B cell (primary cell): Measurements from ENCODE around the gene MALL. TPM values are rescaled to one million over a fixed set of nuclear protein-coding genes. Genes with fewer than 3 reads are reported as not detected.
"Not testable (repeated sequence)": the region's sequence is repeated elsewhere in the genome, so short reads cannot be mapped to it uniquely, and the experiment has no call there.

ENCODE experiments used
- ATAC-seq: fragments of 200-7000 bp; cut with Tn5 transposase; one replicate; pipeline ENCODE4 v1.10.0; 2021; ENCODE audit warnings: low read depth, mild to moderate bottlenecking, moderate number of reproducible peaks, moderate library complexity
- CTCF ChIA-PET: fragments of 350-600 bp; sonication (Branson Sonifier 250); formaldehyde crosslinking; loops from one replicate; lab custom pipeline; 2021; ENCODE audit warnings: antibody characterized with exemption, inconsistent platforms; lab: Charles Lee
- POLR2A ChIA-PET: fragments of 350-600 bp; sonication (Branson Sonifier 250); formaldehyde crosslinking; loops from one replicate; lab custom pipeline; 2021; ENCODE audit warnings: antibody characterized with exemption; lab: Charles Lee
- DNase-seq: peaks from one replicate; pipeline ENCODE4 v3.0.0; 2013
- H2AFZ ChIP-seq: 2 replicates; pipeline ENCODE4 v1.6.1; 2012; ENCODE audit warnings: mild to moderate bottlenecking, low read depth, low read length; ENCODE audit not compliant: insufficient read depth, poor library complexity, severe bottlenecking
- H3K27ac ChIP-seq, 2 donors: 1 replicate in 1 of 2; 2 replicates in 1 of 2; pipeline ENCODE4 v1.5.1; 2012 to 2013; ENCODE audit warnings: low read length in 2 of 2, mild to moderate bottlenecking in 2 of 2, moderate library complexity in 1 of 2
- H3K27me3 ChIP-seq, 4 experiments: fragments of 200-600 bp in 1 of 4; sonication (generic) in 1 of 4; replicated peaks in 1 of 4; 1 replicate in 2 of 4; 2 replicates in 2 of 4; pipeline versions ENCODE4 v1.6.1 to v1.7.0; 2013 to 2016; ENCODE audit warnings: low read length in 3 of 4, mild to moderate bottlenecking in 2 of 4, mixed read lengths in 1 of 4, moderate library complexity in 1 of 4; ENCODE audit not compliant: insufficient read depth in 4 of 4, control insufficient read depth in 3 of 4; ENCODE audit errors: control extremely low read depth in 1 of 4
- H3K36me3 ChIP-seq, 2 experiments: replicated peaks in 1 of 2; 1 replicate in 1 of 2; 2 replicates in 1 of 2; pipeline versions ENCODE4 v1.6.1 to v1.7.1; 2013; ENCODE audit warnings: low read length in 1 of 2; ENCODE audit not compliant: insufficient read depth in 2 of 2, control insufficient read depth in 1 of 2; ENCODE audit errors: control extremely low read depth in 1 of 2, extremely low read depth in 1 of 2
- H3K4me1 ChIP-seq, 2 donors: fragments of 200-600 bp in 1 of 2; sonication (generic) in 1 of 2; 1 replicate in 1 of 2; 2 replicates in 1 of 2; pipeline versions ENCODE4 v1.5.1 to v1.6.1; 2013 to 2017; ENCODE audit warnings: low read length in 2 of 2; ENCODE audit not compliant: control insufficient read depth in 2 of 2, insufficient read depth in 2 of 2
- H3K4me2 ChIP-seq: replicated peaks from 2 replicates; pipeline ENCODE3; 2012; ENCODE audit warnings: mild to moderate bottlenecking, low read depth, low read length; ENCODE audit not compliant: poor library complexity, severe bottlenecking
- H3K4me3 ChIP-seq, 5 experiments: fragments of 200-600 bp in 1 of 5; sonication (generic) in 1 of 5; 1 replicate in 3 of 5; 2 replicates in 2 of 5; pipeline versions ENCODE4 v1.5.1 to v1.7.0; 2011 to 2016; ENCODE audit warnings: low read length in 4 of 5, mild to moderate bottlenecking in 4 of 5, low read depth in 2 of 5, control low read depth in 1 of 5, moderate library complexity in 1 of 5; ENCODE audit not compliant: insufficient read depth in 1 of 5; ENCODE audit errors: control extremely low read depth in 1 of 5, extremely low read depth in 1 of 5
- H3K79me2 ChIP-seq: fragments of 200-600 bp; sonication (generic); one replicate; pipeline ENCODE4 v1.6.0; 2016; ENCODE audit warnings: low read length; ENCODE audit not compliant: control insufficient read depth, insufficient read depth
- H3K9ac ChIP-seq: fragments of 200-600 bp; sonication (generic); 2 replicates; pipeline ENCODE4 v1.6.1; 2017; ENCODE audit warnings: mild to moderate bottlenecking, low read length, moderate library complexity
- H3K9me3 ChIP-seq, 3 donors: one replicate each; pipeline versions ENCODE4 v1.6.1 to v1.7.1; 2013; ENCODE audit warnings: low read length in 2 of 3; ENCODE audit not compliant: control insufficient read depth in 2 of 3, insufficient read depth in 1 of 3; ENCODE audit errors: control extremely low read depth in 1 of 3
- H4K20me1 ChIP-seq: 2 replicates; pipeline ENCODE4 v1.6.0; 2012; ENCODE audit warnings: mild to moderate bottlenecking, low read length; ENCODE audit not compliant: insufficient read depth, control insufficient read depth, poor library complexity, severe bottlenecking
- H3K27ac Mint-ChIP-seq: one replicate; pipeline ENCODE4 v1.8.0; 2021; ENCODE audit warnings: mixed read lengths
- H3K27me3 Mint-ChIP-seq: one replicate; pipeline ENCODE4 v1.8.0; 2021; ENCODE audit warnings: mixed read lengths
- H3K4me1 Mint-ChIP-seq: one replicate; pipeline ENCODE4 v1.8.0; 2021; ENCODE audit warnings: mixed read lengths
- H3K4me3 Mint-ChIP-seq: one replicate; pipeline ENCODE4 v1.8.0; 2021; ENCODE audit warnings: mixed read lengths
- H3K9me3 Mint-ChIP-seq: one replicate; pipeline ENCODE4 v1.8.0; 2022; ENCODE audit warnings: mixed read lengths; ENCODE audit not compliant: insufficient read depth
- CTCF ChIP-seq: fragments of 200-600 bp; IDR thresholded peaks from one replicate; pipeline ENCODE4 v1.8.0; 2022; ENCODE audit warnings: antibody characterized with exemption, mild to moderate bottlenecking
- EZH2 ChIP-seq: IDR thresholded peaks from 2 replicates; pipeline ENCODE4 v1.6.1; 2012; ENCODE audit warnings: borderline replicate concordance, low read depth, mild to moderate bottlenecking, moderate library complexity, low read length; ENCODE audit not compliant: insufficient read depth, poor library complexity, severe bottlenecking
- WGBS: methylation state at CpG from one replicate; pipeline ENCODE4 v1.1.5; 2013; ENCODE audit warnings: missing lambda C conversion rate; ENCODE audit not compliant: insufficient coverage; 5-methylcytosine and 5-hydroxymethylcytosine counted together
- intact Hi-C: fragments of 100-400 bp; cut with micrococcal nuclease; formaldehyde crosslinking; loops from one replicate; pipeline ENCODE4 v1.10.0; 2022
- polyA plus RNA-seq: library from polyadenylated mRNA; depleted of rRNA; stranded (reverse); fragments of >200 nt; gene quantifications from 2 replicates; pipeline ENCODE4 v1.2.3, GENCODE V29; 2012
- total RNA-seq, 2 donors: library from RNA; stranded (reverse); fragments of 120-200 nt in 1 of 2; gene quantifications; 1 replicate in 1 of 2; 2 replicates in 1 of 2; pipeline versions ENCODE4 v1.2.3 to v1.2.4, GENCODE V29; 2013 to 2022

MALL gene
- total and polyA plus RNA-seq, 2 donors (not counting 1 experiment from before 2014, with no cell fraction given): not detected

- no peak for ATAC-seq
- CTCF ChIA-PET: no interaction called here
- POLR2A ChIA-PET: no interaction called here
These were observed 1.5 kb downstream of the MALL start for GRCh38 chr2:110113961-110114591.

GRCh38 chr2:110108291-110108690, 7.3 kb downstream of the MALL start:
- CTCF ChIA-PET, H3K4me2 ChIP-seq, H3K9me3 ChIP-seq, ATAC-seq, DNase-seq, H3K4me3 ChIP-seq, H3K79me2 ChIP-seq, H3K4me1 Mint-ChIP-seq, H3K4me3 Mint-ChIP-seq, H3K4me1 ChIP-seq, H3K9me3 Mint-ChIP-seq, H3K9ac ChIP-seq, H4K20me1 ChIP-seq, H3K27me3 ChIP-seq, H3K27ac Mint-ChIP-seq, H3K27ac ChIP-seq, H2AFZ ChIP-seq, POLR2A ChIA-PET, intact Hi-C loops, H3K36me3 ChIP-seq: not testable (repeated sequence)
- WGBS: no CpG with 5 or more reads among the region's 2 CpGs
- peaks cover 55% of the 10 kb centered on the region for H3K27me3 Mint-ChIP-seq

More at GRCh38 chr2:110113961-110114591, 1.5 kb downstream of the MALL start:
- H3K9ac ChIP-seq: no peak overlapping the region
- H3K4me2 ChIP-seq: no peak overlapping the region
- no peaks in the 10 kb centered on the region for H3K4me1 Mint-ChIP-seq
- H3K4me3 ChIP-seq: no peak overlapping the region
- no peaks in the 10 kb centered on the region for H4K20me1 ChIP-seq
- no peak overlapping the region for H3K27ac ChIP-seq
- H3K27ac Mint-ChIP-seq: no peak overlapping the region
- intact Hi-C loops: no loop called here
- DNase-seq: no peak
- no peaks in the 10 kb centered on the region for H3K9me3 Mint-ChIP-seq
- H3K36me3 ChIP-seq: no peaks in the 10 kb centered on the region
- peaks cover 52% of the 10 kb centered on the region for H3K27me3 Mint-ChIP-seq
- no peak overlapping the region for H2AFZ ChIP-seq
- no peaks in the 10 kb centered on the region for H3K79me2 ChIP-seq
- H3K4me3 Mint-ChIP-seq: no peak overlapping the region
- peaks cover 0 to 28% (median 6%) of the 10 kb centered on the region in 4 experiments for H3K27me3 ChIP-seq
- H3K9me3 ChIP-seq: peaks cover 0 to 7% (median 0%) of the 10 kb centered on the region in 3 donors
- H3K4me1 ChIP-seq: no peaks in the 10 kb centered on the region
- 63% methylated on average over 8 of the region's 8 CpGs for WGBS
- TF ChIP-seq CTCF (no peak), EZH2 (no peak)
